HFF-Myc (cell line): ENCODE data around the gene CREB3L2.

Experiments used
- DNase-seq: peaks from one replicate; pipeline ENCODE4 v3.0.0-alpha.2; 2011; ENCODE audit warnings: low read depth; ENCODE audit errors: extremely low read depth
- H3K4me3 ChIP-seq: replicated peaks from 2 replicates; pipeline ENCODE4 v1.5.1; 2011; ENCODE audit warnings: low read depth, mild to moderate bottlenecking, control low read depth, low read length
- TF ChIP-seq, protein P1 (sequence below): IDR thresholded peaks from 2 replicates; pipeline ENCODE4 v1.5.1; 2012; ENCODE audit warnings: mild to moderate bottlenecking, low read depth, low read length, control low read depth; ENCODE audit errors: missing control alignments

Gene CREB3L2

DNA sequence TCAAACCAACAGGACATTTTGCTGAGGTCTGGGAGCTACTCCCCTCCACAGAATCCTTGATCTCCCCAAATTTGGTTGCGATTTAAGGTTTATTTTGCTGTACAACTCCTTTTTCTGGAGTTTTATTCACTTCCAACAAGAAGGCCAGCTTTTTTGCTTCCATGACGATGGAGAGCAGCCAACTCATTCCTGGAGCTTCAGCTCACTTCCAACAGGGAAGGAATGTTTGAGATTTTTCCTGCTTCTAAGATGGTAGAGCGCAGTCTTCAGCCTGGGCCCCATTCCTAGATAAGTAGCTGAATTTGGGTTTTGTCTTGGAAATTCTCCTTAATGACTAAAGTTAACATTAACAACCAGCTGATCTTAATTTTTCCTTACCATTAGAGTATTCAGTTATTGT is 30.9 kb upstream of the CREB3L2 start:
- TF ChIP-seq, protein P1, sequence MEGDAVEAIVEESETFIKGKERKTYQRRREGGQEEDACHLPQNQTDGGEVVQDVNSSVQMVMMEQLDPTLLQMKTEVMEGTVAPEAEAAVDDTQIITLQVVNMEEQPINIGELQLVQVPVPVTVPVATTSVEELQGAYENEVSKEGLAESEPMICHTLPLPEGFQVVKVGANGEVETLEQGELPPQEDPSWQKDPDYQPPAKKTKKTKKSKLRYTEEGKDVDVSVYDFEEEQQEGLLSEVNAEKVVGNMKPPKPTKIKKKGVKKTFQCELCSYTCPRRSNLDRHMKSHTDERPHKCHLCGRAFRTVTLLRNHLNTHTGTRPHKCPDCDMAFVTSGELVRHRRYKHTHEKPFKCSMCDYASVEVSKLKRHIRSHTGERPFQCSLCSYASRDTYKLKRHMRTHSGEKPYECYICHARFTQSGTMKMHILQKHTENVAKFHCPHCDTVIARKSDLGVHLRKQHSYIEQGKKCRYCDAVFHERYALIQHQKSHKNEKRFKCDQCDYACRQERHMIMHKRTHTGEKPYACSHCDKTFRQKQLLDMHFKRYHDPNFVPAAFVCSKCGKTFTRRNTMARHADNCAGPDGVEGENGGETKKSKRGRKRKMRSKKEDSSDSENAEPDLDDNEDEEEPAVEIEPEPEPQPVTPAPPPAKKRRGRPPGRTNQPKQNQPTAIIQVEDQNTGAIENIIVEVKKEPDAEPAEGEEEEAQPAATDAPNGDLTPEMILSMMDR, result no peak
- no peak for DNase-seq
- H3K4me3 ChIP-seq, result no peak overlapping the region

DNA sequence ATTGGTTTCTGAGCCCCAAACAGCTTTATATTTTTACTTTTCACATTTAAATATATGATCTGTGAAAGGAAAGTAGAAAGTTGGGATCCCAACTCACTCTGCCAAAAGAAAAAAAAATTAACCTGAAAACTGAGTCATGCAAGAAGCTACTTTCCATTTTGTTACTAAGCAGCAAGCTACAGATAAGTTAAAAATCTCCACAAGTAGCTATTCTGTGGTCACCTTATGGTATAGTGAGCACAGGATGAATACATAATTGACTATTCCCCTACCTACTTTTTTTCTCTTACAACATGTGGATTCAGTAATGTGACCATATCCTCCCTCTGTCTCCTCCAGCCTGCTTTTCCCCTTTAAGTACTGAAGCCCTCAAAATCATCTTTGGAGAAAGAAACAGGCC is 30.3 kb upstream of the CREB3L2 start:
- no peak for DNase-seq
- TF ChIP-seq, protein P1, result no peak
- no peak overlapping the region for H3K4me3 ChIP-seq

GRCh38 chr7:138030679-138031351 is 28.9 kb upstream of the CREB3L2 start:
- no peak for DNase-seq
- TF ChIP-seq, protein P1, result no peak
- no peak overlapping the region for H3K4me3 ChIP-seq

DNA sequence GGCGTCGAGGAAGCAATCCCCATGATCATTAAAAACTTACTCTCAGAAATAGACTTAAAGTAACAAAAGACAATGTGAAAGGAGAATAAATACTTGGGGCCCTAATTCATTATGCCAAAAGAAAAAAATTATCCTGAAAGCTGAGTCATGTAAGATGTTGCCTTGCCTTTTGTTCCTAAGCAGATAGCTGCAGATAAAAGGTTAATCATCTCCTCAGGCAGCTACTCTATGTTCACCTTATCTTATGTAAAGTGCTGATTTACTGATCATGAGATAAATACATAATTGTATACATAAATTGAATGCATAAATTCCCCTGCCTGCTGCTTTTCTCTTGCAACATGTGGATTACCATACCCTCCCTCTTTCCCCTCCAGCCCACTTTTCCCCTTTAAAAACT is 28.1 kb upstream of the CREB3L2 start:
- TF ChIP-seq, protein P1, result no peak
- H3K4me3 ChIP-seq, result no peak overlapping the region
- no peak for DNase-seq

DNA sequence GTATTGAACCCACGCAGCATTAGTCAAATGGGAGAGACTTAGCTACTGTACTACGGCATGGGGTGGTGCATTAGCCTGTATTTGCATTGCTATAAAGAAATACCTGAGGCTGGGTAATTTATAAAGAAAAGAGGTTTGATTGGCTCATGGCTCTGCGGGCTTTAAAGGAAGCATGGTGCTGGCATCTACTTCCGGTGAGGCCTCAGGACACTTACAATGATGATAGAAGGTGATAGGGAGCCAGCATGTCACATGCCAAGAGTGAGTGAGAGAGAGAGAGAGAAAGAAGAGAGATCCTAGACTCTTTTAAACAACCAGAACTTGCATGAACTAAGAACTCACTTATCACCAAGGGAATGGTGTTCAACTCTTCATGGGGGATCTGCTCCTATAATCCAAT is 27.2 kb upstream of the CREB3L2 start:
- H3K4me3 ChIP-seq, result no peak overlapping the region
- no peak for DNase-seq
- TF ChIP-seq, protein P1, result no peak

DNA sequence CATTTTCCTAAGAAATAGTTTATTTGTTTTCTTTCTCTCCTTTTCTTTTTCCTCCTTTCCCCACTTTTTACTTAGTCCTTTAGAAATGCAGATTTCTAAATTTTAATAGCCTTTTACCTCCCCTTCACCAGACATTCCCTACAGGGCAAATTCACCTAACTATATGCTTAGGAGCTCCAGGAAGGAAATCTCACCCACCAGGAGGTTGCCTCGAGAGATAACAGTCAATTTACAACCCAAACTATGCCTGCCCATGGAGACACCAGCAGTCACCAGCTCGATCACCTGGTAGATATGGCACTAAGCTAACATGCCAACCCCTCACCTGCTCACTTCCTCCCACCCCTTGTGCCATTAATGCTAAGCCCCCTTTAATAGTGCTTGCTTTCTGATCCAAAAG is 25.2 kb upstream of the CREB3L2 start:
- H3K4me3 ChIP-seq, result no peak overlapping the region
- DNase-seq, result no peak
- TF ChIP-seq, protein P1, result no peak
